Amygdala (tissue), 56 donors: ENCODE data around the gene SVOP.
A peak's percentile ranks its signal among the peaks of the same experiment; 100 is the strongest.
"Not testable (repeated sequence)": the region's sequence is repeated elsewhere in the genome, so short reads cannot be mapped to it uniquely, and the experiment has no call there.

Source experiments
- DNase-seq, 56 donors: peaks; one replicate each; lab custom pipeline; 2025; lab: John Stamatoyannopoulos, UW

The SVOP gene

DNA sequence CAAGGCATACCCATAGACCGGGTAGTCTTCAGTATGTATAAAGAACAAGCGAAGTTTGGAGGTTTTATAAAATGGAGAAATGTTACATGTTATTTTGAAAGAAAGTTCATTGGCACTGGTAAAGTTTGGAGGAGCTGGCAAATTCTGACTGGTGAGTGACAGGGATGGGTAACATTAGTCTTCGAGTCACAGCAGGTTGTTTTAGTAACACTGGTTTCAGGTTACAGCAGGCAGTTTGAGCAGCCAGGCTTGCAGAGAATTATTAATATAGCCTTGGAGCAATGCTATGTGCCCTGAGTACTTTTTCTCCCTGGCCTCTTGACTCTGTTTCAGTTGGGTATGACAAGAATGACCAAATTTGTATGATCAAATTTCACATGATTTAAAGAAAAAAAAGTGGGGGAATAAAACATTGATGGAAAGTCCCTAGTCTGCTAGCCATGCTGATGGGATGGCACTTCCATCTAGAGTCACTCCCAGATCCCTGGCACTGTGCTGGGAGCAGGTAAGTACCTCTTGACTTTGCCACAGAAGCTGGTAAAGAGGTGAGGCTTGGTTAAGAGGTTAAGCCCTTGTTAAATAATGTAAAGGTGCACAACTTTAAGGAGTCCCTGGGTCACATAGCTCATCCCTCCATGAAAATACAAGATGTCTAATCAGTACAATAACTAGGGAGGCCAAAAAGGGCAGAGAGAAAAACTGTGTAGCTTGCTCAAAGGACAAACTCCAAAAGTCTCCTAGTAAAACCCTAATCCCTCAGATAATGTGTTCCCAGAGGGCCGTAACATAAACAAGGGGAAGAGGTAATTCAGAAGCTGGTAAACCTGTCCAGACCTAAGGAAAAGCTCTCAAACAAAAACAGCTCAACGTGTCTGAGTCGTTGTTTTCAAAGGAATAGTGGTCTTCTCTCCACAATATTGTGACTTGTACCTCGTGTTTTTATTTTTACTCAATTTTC is 12.7 kb upstream of the SVOP start:
- no peak for DNase-seq

- DNase-seq, result no peak
Observed at GRCh38 chr12:109029411-109029810, 8.5 kb upstream of the SVOP start.

DNA sequence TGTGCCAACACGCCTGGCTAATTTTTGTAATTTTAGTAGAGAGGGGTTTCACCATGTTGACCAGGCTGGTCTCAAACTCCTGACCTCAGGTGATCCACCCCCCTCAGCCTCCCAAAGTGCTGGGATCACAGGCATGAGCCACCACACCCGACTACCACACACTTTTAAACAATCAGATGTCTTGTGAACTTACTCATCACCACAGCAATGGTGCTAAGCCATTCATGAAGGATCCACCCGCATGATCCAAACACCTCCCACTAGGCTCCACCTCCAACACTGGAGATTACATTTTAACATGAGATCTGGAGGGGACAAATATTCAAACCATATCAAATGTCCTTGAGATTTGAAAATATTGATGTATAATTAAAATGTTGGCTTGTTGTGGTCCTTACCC is 7.8 kb upstream of the SVOP start:
- not testable (repeated sequence) for DNase-seq

GRCh38 chr12:109027767-109028166 is 6.9 kb upstream of the SVOP start:
- peak in 4 of 56 donors; percentile 2 to 27 (median 5) for DNase-seq

DNA sequence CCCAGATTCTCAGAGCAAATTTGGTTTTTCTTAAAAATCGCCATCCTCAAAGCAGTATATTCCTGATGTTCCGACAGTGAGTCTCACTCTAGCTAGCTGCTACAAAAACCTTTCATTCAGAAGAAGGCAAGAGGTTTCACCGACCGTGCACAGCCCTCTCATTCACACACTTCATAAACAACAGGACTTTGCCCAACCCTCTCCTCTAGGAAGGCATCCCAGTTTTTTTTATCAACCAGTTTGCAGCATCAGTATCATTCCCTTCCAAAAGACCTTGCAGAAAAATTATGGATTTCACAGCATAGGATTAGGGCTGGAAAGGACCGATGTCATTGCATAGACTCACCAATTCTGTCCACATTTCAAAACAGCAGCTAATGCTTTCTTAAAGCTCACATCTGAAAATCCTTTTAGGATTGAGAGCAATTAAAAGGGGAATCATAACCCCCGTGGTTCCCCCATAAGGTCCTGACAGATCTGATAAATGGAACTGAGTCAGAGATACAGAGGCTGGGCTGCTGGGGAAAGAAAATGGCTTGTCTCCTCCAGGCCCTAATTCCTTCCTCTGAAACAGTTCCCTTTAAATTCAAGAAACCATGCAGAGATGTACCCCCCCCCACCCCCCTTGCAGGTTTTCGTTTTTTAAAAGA is 597 bp downstream of the SVOP start:
- DNase-seq, result peak in 1 of 56 donors; percentile 11

GRCh38 chr12:109018296-109018695 is 2.6 kb downstream of the SVOP start:
- DNase-seq, result no peak

DNA sequence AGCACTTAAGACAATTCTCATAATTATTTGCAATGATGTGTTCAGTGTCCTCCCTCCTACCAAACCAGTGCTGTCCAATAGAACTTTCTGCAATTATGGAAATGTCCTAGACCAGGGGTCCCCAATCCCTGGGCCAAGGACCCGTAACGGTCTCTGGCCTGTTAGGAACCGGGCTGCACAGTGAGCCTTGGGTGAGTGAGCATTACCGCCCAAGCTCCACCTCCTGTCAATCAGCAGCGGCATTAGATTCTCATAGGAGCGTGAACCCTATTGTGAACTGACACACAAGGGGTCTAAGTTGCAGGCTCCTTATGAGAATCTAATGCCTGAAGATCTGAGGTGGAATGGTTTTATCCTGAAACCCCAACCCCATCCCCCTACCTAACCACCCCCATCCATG is 3.9 kb downstream of the SVOP start:
- DNase-seq, result no peak

DNA sequence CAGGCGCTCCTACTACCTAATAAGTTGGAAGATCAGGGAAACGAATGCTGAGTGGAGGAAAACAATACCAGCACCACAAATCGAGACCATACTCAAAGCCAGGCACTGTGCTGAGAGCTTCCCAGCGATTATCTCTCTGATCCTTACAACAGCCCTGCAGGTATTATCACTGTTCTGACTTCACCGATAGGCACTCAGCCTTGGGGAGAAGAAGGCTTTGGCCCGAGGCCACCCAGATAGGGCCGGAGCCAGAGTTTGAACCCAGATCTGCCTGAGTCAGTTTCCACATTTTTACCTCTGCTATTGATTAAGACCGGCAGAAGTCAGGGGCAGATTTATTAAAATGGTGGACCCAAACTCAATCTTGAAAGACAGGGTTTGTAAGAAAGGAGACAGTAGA is 4.9 kb downstream of the SVOP start:
- DNase-seq, result no peak

DNA sequence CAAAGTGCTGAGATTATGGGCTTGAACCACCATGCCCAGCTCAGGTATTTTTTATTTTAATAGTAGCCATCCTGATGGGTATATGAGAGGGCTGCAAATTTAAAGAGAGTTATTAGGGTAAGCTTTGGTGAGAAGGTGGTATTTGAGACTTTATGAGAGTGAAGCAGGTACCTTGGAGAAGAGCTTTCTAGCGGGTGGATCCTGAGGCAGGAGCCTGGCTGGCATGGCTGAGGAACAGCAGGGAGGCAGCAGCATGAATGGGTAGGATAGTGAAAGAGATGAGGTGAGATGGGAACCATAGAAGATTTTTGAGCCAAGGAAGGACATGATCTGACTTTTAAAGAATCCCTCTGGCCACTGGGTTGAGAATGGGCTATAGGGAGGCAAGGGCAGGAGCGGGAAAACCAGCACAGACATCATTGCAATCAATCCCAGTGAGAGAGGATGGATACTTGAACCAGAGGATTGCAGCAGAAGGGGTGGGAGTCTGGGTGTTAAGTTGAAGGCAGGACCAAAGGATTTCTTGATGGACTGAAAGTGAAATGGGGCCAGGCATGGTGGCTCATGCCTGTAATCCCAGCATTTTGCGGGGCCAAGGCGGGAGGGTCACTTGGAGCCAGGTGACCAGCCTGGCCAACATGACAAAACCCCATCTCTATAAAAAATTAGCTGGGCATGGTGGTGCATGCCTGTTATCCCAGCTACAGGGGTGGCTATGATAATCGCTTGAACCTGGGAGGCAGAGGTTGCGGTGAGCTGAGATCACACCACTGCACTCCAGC is 5.7 kb downstream of the SVOP start:
- no peak for DNase-seq

- DNase-seq, result no peak
Observed at GRCh38 chr12:109010259-109010658, 10.6 kb downstream of the SVOP start.

GRCh38 chr12:109009766-109010165 is 11.1 kb downstream of the SVOP start:
- DNase-seq, result no peak

DNA sequence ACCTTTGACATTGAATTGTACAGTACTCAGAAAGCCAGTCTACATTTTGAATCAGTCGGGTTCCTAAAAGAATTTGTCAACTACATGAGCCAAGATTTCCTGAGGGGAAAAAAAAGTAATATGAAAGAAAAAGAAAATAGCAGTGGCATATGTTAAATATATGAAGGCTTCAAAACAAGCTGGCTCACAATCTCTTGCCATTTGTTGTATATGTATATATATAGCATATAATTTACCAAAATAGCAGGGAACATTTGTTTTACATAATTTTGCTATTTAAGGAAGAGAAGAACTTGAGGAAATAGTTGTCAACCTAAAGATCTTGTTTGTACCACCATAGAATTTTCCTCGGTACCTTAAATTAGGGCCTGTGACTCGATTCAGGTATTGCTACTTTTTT is 16.9 kb downstream of the SVOP start:
- DNase-seq, result no peak

GRCh38 chr12:108996320-108996719 is 24.5 kb downstream of the SVOP start:
- no peak for DNase-seq

DNA sequence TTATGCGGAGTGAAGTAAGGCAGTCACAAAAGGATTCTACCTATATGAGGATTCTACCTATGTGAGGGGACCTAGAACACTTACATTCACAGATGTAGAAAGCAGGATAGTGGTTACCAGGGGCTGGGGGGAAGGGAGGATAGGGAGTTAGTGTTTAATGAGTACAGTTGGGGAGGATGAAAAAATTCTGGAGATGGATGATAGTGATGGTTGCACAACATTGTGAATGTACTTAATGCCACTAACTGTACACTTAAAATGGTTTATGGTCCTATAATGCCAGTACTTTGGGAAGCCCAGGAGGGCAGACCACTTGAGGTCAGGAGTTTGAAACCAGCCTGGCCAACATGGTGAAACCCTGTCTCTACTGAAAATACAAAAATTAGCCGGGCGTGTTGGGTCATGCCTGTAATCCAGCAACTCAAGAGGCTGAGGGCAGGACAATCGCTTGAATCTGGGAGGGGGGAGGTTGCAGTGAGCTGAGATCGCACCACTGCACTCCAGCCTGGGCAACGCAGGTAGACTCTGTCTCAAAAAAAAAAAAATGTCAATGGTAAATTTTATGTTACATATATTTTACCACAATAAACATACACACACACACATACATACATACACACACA is 25.4 kb downstream of the SVOP start:
- no peak for DNase-seq

GRCh38 chr12:108990103-108990502 is 30.8 kb downstream of the SVOP start:
- not testable (repeated sequence) for DNase-seq

GRCh38 chr12:108989376-108989775 is 31.5 kb downstream of the SVOP start:
- no peak for DNase-seq

DNA sequence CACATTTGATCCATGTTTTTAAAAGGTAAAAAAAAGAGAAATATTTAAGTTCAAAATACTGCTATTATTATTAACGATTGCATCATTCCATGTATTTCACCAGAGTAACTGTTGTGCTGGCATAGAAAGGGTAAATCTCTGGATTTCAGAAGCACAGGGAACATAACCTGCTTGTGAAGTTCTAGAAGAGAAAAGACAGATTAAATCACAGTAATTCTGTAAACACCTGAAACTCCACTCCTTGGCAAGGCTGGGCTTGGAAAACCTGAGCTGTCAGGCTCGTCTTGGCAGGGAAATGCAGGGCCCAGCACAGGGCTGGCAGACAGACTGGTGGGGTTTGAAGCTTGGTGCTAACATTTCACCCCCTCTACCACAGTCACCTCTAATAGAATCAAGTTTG is 35.1 kb downstream of the SVOP start:
- no peak for DNase-seq

GRCh38 chr12:108983227-108983626 is 37.6 kb downstream of the SVOP start:
- DNase-seq, result no peak

DNA sequence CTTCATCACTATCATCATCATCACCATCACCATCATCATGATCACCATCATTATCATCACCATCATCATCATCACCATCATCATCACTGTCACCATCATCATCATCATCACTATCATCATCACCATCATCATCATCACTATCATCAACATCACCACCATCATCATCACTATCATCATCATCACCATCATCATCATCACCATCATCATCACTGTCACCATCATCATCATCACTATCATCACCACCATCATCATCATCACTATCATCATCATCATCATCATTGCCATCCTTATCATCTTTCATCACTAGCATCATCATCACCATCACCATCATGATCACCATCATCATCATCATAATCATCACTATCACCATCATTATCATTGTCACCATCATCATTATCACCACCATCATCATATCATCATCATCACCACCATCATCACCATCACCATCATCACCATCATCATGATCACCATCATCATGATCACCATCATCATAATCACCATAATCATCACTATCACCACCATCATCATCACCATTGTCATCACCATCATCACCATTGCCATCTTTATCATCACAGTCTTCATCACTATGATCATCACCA is 38.1 kb downstream of the SVOP start:
- no peak for DNase-seq

GRCh38 chr12:108981835-108982234 is 39.0 kb downstream of the SVOP start:
- no peak for DNase-seq
